ENCODE measurements around the gene TSPAN2.
"Not testable (repeated sequence)": the region's sequence is repeated elsewhere in the genome, so short reads cannot be mapped to it uniquely, and the experiment has no call there.

The TSPAN2 gene

GRCh38 chr1:115036814-115037507 is 52.3 kb downstream of the TSPAN2 start:
- no peak for DNase-seq (ENCODE audit: low read depth in 2 of 2)

DNA sequence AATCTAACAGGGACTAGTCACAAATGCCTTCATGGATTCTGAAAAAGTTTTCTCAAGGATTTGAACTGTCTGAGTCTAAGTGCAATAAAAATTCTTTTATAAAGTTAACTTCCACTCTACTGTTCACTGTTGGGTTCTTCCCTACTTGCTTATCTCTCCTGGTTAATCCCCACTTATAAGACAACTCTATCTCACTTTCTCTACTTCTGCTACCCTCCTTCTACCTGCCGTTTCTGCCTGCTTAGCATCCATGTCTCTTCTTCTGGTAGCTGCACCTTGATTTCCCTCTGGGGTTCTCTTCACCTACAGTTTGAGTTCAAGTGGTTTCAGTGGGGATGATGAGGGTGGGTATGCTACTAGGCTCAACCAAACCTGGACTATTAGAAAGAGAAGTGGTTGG is 53.7 kb downstream of the TSPAN2 start:
- no peak for DNase-seq (ENCODE audit: low read depth in 2 of 2)

DNA sequence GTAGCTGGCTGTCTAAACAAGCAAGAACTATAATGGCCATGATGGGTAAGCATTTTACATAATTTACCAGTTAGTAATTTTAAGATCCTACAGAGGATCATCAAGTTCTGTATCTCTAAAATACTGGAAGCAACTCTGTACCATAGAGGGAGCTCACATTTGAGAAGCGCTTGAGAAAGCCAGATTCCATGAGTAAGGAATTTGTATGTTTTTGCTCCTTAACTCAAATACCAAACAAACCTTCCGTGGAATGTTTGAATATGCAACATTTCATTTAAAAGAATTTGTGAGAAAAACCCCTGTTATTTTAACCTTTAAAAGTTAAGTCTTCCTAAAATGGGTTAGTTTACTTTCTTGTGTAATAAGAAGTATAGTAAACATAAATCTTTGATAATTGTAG is 57.7 kb downstream of the TSPAN2 start:
- DNase-seq (ENCODE audit: low read depth in 2 of 2) = no peak

- no peak for DNase-seq (ENCODE audit: low read depth in 2 of 2)
These were observed 59.8 kb downstream of the TSPAN2 start, which contains the start of gene TSHB for GRCh38 chr1:115029526-115029925. TSS of gene TSHB (plus strand) at chr1:115029826. CDS start at chr1:115033363, 3,537 bp downstream.

DNA sequence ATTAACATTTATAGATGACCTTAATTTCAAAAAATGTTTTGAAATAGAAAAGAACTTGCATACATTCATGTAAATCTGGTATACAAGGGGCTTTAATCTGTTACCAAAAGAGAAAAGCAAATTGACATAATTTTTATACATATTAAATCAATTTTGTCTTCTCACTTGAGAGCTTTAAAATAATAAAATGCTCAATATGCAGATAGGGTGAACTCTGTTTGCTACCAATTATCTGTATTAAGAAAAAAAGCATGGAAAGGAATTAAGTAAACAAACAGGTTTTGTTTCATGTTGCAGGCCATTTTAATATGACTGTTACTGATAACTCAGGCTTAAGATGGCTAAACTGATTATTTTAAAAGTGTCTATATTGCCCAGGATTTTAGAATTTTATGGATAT is 65.7 kb downstream of the TSPAN2 start:
- DNase-seq (ENCODE audit: low read depth in 2 of 2) = no peak

DNA sequence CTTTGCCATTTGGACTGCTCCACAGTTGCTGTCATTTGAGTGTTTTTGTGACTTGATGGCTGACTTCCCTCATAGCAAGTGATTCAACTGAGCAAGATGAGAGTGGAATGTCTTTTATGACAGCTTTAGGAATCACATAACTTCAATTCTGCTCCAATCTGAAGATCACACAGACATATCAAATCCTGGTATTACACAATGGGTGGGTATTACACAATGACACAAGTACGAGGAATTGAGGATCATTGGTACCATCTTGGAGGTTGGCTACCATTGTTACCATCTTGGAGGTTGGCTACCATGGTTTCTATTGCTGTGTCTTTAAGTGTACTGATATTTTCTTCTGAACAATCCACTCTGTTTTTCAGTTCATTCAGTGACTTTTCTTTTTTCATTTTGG is 68.2 kb downstream of the TSPAN2 start:
- DNase-seq (ENCODE audit: low read depth in 2 of 2) = no peak

- not testable (repeated sequence) for DNase-seq (ENCODE audit: low read depth in 2 of 2)
These were observed 69.8 kb downstream of the TSPAN2 start for GRCh38 chr1:115019549-115019948.

GRCh38 chr1:115013792-115014191 is 75.5 kb downstream of the TSPAN2 start:
- no peak for DNase-seq (ENCODE audit: low read depth in 2 of 2)

GRCh38 chr1:115012434-115012833 is 76.9 kb downstream of the TSPAN2 start:
- DNase-seq (ENCODE audit: low read depth in 2 of 2) = no peak

DNA sequence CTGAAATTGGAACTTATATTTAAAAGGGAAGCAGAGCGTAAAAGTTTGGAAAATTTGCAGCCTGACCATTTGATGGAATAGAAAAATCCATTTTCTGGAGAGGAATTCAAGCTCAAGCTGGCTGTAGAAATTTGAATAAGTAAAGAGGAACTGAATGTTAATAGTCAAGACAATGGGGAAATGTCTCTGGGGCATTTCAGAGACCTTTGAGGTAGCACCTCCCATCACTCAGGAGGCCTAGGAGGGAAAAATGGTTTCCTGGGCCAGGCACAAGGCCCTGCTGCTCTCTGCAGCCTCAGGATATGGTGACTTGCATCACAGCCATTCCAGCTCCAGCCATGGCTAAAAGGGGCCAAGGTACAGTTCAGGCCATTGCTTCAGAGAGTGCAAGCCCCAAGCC is 77.3 kb downstream of the TSPAN2 start:
- no peak for DNase-seq (ENCODE audit: low read depth in 2 of 2)

DNA sequence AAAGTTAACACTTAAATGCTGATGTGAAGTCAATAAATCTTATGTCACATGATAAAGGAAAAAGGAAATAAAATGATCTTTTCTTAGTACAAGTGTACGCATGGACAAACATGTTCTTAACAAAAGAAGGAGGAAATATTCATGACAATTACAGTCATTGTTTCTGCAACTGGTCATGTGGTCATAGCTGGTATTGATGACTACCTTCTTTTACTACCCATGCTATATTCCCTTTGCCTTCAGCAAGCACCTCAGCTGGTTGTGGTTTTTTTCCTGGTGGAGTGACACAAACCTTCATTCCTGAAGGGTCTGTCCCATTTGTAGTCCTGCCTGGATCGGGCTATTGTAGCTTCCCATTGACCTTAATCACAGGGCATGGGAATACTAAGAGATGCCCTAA is 83.1 kb downstream of the TSPAN2 start:
- DNase-seq (ENCODE audit: low read depth in 2 of 2) = no peak
